HG03571 (cell line): Measurements from ENCODE around the gene ATAD1.
"Not testable (repeated sequence)": the region's sequence is repeated elsewhere in the genome, so short reads cannot be mapped to it uniquely, and the experiment has no call there.

ENCODE experiments used
- ATAC-seq: cut with Tn5 transposase; IDR thresholded peaks from one replicate; pipeline ENCODE4 v1.9.1; 2021; ENCODE audit not compliant: unreplicated experiment

The ATAD1 gene

GRCh38 chr10:87803831-87804230 is 14.2 kb downstream of the ATAD1 start:
- ATAC-seq = no peak

- ATAC-seq = no peak
These were observed 14.7 kb downstream of the ATAD1 start for GRCh38 chr10:87803328-87803727.

GRCh38 chr10:87801813-87802435 is 16.1 kb downstream of the ATAD1 start:
- ATAC-seq = not testable (repeated sequence)

- ATAC-seq = no peak
These were observed 18.2 kb downstream of the ATAD1 start for GRCh38 chr10:87799860-87800259.

- no peak for ATAC-seq
These were observed 19.9 kb downstream of the ATAD1 start for GRCh38 chr10:87798082-87798481.

- no peak for ATAC-seq
These were observed 23.7 kb downstream of the ATAD1 start for GRCh38 chr10:87794285-87794684.

GRCh38 chr10:87790185-87790584 is 27.8 kb downstream of the ATAD1 start:
- no peak for ATAC-seq

GRCh38 chr10:87786421-87786820 is 31.6 kb downstream of the ATAD1 start:
- no peak for ATAC-seq

GRCh38 chr10:87782721-87783120 is 35.3 kb downstream of the ATAD1 start:
- ATAC-seq = no peak

- ATAC-seq = no peak
These were observed 36.5 kb downstream of the ATAD1 start for GRCh38 chr10:87781545-87781944.

- ATAC-seq = no peak
These were observed 41.7 kb downstream of the ATAD1 start for GRCh38 chr10:87776328-87776727.

- no peak for ATAC-seq
These were observed 42.3 kb downstream of the ATAD1 start for GRCh38 chr10:87775766-87776165.

GRCh38 chr10:87771871-87772500 is 46.0 kb downstream of the ATAD1 start:
- no peak for ATAC-seq

GRCh38 chr10:87767253-87767652 is 50.8 kb downstream of the ATAD1 start:
- ATAC-seq = no peak

GRCh38 chr10:87765666-87766376 is 52.2 kb downstream of the ATAD1 start:
- no peak for ATAC-seq

- ATAC-seq = no peak
These were observed 53.7 kb downstream of the ATAD1 start for GRCh38 chr10:87764072-87764934.

GRCh38 chr10:87763086-87763861 is 54.8 kb downstream of the ATAD1 start:
- ATAC-seq = no peak

- ATAC-seq = no peak
These were observed 56.1 kb downstream of the ATAD1 start for GRCh38 chr10:87761892-87762291.

- ATAC-seq = no peak
These were observed 56.9 kb downstream of the ATAD1 start for GRCh38 chr10:87761153-87761552.

GRCh38 chr10:87760195-87760905 is 57.7 kb downstream of the ATAD1 start:
- no peak for ATAC-seq
